ENCODE measurements around the gene SH3RF3.

The SH3RF3 gene

GRCh38 chr2:109375131-109375561 lies 246.1 kb downstream of the SH3RF3 start:
- no peak for TF ChIP-seq GATA2 (IDR thresholded peaks at IDR 0.05; ENCODE audit: low read depth, low read length)
- TF ChIP-seq GATA3 (IDR thresholded peaks at IDR 0.05; ENCODE audit: low read depth, low read length): no peak

DNA sequence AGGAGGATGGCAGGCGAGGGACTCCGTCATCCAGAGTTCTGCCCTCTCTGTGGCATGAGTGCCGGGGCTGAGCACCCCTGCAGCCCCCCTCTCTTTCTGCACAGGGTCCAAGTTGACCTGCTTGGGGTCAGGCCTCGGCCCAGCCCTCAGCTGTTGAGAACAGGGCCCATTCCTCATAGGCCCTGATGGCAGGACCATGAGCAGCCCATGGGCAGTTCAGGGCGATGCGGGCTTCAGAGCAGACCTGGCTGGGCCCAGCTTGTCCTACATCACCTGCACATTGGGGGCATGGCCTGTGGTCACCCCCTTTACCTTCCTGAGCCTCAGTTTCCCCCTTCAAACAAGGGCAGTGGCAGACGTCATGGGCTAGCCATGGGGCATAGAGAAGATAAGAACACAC lies 246.7 kb downstream of the SH3RF3 start:
- TF ChIP-seq GATA2 (IDR thresholded peaks at IDR 0.05; ENCODE audit: low read depth, low read length) (no peak), GATA3 (IDR thresholded peaks at IDR 0.05; ENCODE audit: low read depth, low read length) (no peak)

DNA sequence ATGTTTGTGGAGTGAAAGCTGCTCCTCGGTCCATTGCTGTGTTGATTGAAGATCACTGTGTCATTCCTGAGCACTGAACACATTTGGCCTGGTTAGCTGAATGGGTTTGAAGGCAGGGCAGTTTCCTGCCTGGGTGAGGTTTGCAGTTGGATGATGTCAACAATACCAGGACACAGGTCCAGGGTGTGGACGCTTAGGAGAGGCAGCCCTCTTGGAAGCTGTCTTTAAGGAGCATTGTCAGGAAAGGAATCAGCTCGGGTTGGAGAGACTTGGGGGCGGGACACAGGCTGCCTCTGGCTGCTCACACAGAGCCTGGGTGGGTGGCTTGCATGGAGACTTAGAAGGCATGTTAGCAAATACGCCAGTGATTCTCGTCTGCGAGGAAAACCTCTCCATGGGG lies 247.1 kb downstream of the SH3RF3 start:
- TF ChIP-seq GATA3 (IDR thresholded peaks at IDR 0.05; ENCODE audit: low read depth, low read length): no peak
- TF ChIP-seq GATA2 (IDR thresholded peaks at IDR 0.05; ENCODE audit: low read depth, low read length): no peak

- TF ChIP-seq GATA3 (IDR thresholded peaks at IDR 0.05; ENCODE audit: low read depth, low read length): no peak
- TF ChIP-seq GATA2 (IDR thresholded peaks at IDR 0.05; ENCODE audit: low read depth, low read length): no peak
Observed at GRCh38 chr2:109376796-109377495, 247.9 kb downstream of the SH3RF3 start.

- TF ChIP-seq GATA2 (IDR thresholded peaks at IDR 0.05; ENCODE audit: low read depth, low read length): no peak
- TF ChIP-seq GATA3 (IDR thresholded peaks at IDR 0.05; ENCODE audit: low read depth, low read length): no peak
Observed at GRCh38 chr2:109377976-109378375, 249.0 kb downstream of the SH3RF3 start.

DNA sequence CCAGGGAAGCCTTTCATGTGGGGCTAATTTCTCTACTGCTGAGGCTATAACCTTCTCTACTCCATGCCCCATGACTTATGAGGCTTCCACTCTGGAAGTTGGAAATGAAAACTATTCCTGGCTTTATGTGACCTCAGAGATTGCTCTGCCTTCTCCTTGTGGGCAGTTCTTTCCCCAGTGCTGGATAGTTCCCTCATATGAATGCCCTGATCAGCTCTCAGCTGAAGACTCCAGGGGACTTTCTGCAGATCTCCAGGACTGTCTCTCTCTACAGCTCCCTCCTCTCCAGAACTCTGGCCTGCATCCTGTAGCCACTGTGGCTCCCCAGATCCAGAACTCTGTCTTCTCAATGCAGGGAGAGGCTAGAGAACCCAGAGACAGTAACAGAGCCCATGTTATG lies 249.7 kb downstream of the SH3RF3 start:
- TF ChIP-seq GATA2 (IDR thresholded peaks at IDR 0.05; ENCODE audit: low read depth, low read length) (no peak), GATA3 (IDR thresholded peaks at IDR 0.05; ENCODE audit: low read depth, low read length) (no peak)

DNA sequence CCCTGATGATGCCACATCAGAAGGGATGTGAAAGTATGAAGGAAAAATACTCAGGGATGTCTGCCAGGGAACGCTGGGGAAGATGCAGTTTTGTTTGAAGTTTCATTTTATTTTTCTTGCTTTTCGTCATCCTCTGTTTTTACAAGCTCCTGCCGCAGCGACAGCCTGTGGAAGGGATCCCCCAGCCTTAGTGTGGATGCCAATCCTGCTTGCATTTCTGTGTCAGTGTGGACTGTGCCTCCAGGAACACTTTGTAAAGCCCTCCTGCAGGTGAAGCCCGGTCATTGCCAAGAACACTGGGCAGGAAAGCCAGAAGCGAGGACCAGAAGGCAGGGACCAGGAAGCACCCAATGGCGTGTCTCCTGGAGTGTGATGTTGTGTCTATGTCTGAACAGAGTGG lies 250.5 kb downstream of the SH3RF3 start:
- TF ChIP-seq GATA2 (IDR thresholded peaks at IDR 0.05; ENCODE audit: low read depth, low read length): no peak
- no peak for TF ChIP-seq GATA3 (IDR thresholded peaks at IDR 0.05; ENCODE audit: low read depth, low read length)

GRCh38 chr2:109380502-109381326 lies 251.7 kb downstream of the SH3RF3 start:
- TF ChIP-seq GATA3 (IDR thresholded peaks at IDR 0.05; ENCODE audit: low read depth, low read length) (no peak), GATA2 (IDR thresholded peaks at IDR 0.05; ENCODE audit: low read depth, low read length) (no peak)

GRCh38 chr2:109381327-109381820 lies 252.4 kb downstream of the SH3RF3 start:
- TF ChIP-seq GATA2 (IDR thresholded peaks at IDR 0.05; ENCODE audit: low read depth, low read length) (no peak), GATA3 (IDR thresholded peaks at IDR 0.05; ENCODE audit: low read depth, low read length) (no peak)

DNA sequence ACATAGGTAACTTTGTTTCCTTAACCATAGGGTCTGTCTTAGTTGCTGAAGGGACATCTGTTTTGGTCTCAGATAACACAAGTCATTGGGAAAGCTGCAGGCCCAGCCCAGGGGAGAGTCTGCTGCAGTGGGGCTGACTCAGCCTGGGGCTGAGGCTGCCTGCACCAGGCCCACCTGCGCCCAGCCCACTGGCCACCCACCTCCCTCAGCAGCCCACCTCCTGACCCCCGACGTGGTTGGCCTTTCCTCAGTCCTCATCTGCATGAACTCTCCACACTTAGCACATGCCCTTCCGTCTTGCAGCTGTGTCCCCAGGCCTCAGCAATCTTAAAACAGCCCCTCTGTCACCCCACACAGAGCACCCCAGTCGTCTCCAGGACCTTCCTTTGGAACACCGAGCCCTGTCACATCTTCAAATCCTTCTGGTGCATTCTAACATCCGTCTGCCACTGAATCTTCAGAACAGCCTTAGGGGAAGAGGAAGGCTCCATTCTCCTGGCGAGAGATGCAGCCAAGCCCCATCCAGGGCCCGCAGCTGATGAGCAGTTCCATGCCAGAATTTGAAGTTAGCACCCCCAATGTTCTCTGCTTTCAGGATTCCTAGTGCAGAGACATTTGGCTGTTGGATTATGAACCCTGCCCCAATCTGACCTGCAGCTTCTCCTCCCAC lies 253.4 kb downstream of the SH3RF3 start:
- no peak for TF ChIP-seq GATA2 (IDR thresholded peaks at IDR 0.05; ENCODE audit: low read depth, low read length)
- TF ChIP-seq GATA3 (IDR thresholded peaks at IDR 0.05; ENCODE audit: low read depth, low read length): no peak

GRCh38 chr2:109382951-109383350 lies 253.9 kb downstream of the SH3RF3 start:
- no peak for TF ChIP-seq GATA3 (IDR thresholded peaks at IDR 0.05; ENCODE audit: low read depth, low read length)
- no peak for TF ChIP-seq GATA2 (IDR thresholded peaks at IDR 0.05; ENCODE audit: low read depth, low read length)

DNA sequence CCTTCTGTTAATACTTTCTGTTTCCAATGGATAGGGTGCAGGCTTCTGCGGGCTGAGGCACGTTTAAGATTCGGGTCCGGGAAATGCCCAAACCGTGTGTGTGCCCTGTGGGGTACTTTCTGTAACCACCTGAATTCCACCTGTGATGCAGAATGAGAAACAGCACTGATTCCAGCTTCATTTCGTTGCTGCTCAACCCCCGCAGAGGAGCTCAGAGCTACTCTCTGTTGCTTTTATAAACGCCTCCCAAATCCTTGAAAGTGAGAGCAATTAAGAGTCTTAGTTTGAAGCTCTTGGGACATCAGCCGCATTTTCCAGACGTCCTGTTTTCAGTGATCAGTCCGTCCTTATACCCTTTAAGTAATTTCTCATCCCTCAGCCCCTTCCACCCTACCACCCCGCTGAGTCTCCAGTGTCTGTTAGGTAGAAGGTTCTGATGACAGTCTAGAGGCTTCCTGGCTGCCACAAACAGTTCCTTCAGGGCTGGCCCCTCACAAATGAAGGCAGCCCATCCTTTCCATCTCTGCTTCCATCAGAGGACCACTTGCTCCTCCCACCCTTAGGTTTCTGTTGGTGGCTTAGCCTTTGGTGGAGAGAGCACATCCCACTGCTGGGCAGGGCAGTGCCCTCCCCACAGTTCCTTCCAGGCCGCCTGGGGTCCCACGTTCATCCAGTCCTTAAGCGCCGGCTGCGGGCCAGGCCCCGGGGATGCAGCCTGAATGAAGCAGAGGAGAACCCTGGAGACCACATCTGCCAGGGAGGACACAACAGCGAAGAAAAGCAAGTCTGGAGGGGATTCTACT lies 254.7 kb downstream of the SH3RF3 start:
- TF ChIP-seq GATA2 (IDR thresholded peaks at IDR 0.05; ENCODE audit: low read depth, low read length) (no peak), GATA3 (IDR thresholded peaks at IDR 0.05; ENCODE audit: low read depth, low read length) (no peak)
